Esophagus muscularis mucosa (tissue), 4 donors: ENCODE data around the gene PIAS4.

Source experiments
- CTCF ChIP-seq, 3 experiments: fragments of 200-600 bp in 2 of 3; fragments of 450-650 bp in 1 of 3; sonication (generic) in 2 of 3; IDR thresholded peaks; one replicate each; pipeline ENCODE4 v1.5.1; 2017 to 2019; ENCODE audit warnings: antibody characterized with exemption in 3 of 3, mild to moderate bottlenecking in 2 of 3, moderate library complexity in 1 of 3
- EP300 ChIP-seq: sonication (generic); formaldehyde crosslinking; IDR thresholded peaks from one replicate; pipeline ENCODE4 v1.6.1; 2017; ENCODE audit warnings: antibody characterized with exemption
- POLR2A ChIP-seq: fragments of 450-650 bp; IDR thresholded peaks from one replicate; pipeline ENCODE4 v1.6.1; 2017; ENCODE audit warnings: antibody characterized with exemption, moderate library complexity, mild to moderate bottlenecking, low read depth
- POLR2AphosphoS5 ChIP-seq, 2 donors: sonication (generic); formaldehyde crosslinking; IDR thresholded peaks; one replicate each; pipeline ENCODE4 v1.6.1; 2017; ENCODE audit warnings: antibody characterized with exemption in 2 of 2

DNA sequence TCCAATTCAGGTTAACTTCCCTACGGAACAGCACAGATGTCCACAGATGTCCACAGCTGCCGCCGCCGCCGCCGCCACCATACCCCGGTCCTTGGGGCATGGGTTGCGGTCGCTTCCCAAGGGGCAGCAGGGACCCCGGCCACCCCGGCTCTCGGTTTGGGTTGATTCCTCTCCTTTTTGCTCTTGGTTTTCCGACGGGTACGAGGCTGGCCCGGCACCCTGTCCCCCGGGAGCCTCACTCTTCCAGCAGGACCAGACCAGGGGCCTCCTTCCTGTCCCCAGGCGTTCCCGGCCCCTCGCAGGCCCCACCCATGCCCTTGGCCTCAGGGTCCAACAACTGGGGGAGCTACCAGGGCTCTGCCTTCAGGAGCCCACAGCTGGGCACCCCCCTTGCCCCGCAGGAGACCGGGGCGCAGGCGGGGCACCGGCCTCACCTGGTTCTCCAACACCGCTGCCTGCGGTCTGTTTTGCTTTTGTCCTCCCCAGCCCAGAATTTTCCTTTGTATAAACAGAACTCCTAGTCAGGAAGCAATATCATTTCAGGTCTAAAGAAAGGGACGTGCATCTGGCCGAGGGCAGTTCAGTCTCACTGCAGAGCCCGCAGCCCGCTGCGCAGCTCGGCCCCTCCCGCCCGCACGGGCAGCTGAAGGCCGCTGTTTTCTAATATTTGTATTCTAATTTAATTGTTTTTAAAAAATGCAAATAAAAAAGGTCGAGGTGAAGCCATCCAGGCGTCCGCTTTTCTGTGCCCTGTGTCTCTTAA lies 31.3 kb downstream of the PIAS4 start:
- TF ChIP-seq POLR2A: no peak
- TF ChIP-seq CTCF (IDR thresholded peaks at IDR 0.05): no peak
- no peak for TF ChIP-seq EP300
- no peak for TF ChIP-seq POLR2AphosphoS5 (IDR thresholded peaks at IDR 0.05)
